ENCODE data around the gene COPB1. TPM values are rescaled to one million over a fixed set of nuclear protein-coding genes. Genes with fewer than 3 reads are reported as not detected.

COPB1 gene
- total RNA-seq, 1 experiment from 2014 or later, result 94.8 TPM

Other genes starting within 250 kb of the COPB1 start
- gene RRAS2, start 140.6 kb downstream of the COPB1 start, total RNA-seq (2014; rRNA removed), result 58.6 and 59.7 TPM in 2 replicates
- 213 and 275 TPM in 2 replicates for gene PSMA1, start 20.6 kb upstream of the COPB1 start, total RNA-seq (2014; rRNA removed)
- 0.11 TPM in 1 of 2 replicates, not detected in the other for gene PDE3B, start 144.0 kb upstream of the COPB1 start, total RNA-seq (2014; rRNA removed)